ENCODE results near the gene RAB4A.

The RAB4A gene

GRCh38 chr1:229275005-229275404 is 4.1 kb downstream of the RAB4A start:
- Histone ChIP-seq H3K9me3 (ENCODE audit: insufficient read depth, low read length) (no peaks in the 10 kb centered on the region), H3K27me3 (ENCODE audit: low read depth, low read length) (no peaks in the 10 kb centered on the region), H3K27ac (ENCODE audit: low read length) (no peak overlapping the region), H3K79me2 (ENCODE audit: low read length) (peaks cover 83% of the 10 kb centered on the region), H3K4me1 (ENCODE audit: low read length) (peaks cover 26% of the 10 kb centered on the region), H4K20me1 (ENCODE audit: insufficient read depth, low read length) (peaks cover 69% of the 10 kb centered on the region), H3K4me3 (ENCODE audit: low read length) (no peak overlapping the region), H2AFZ (ENCODE audit: low read depth, low read length) (no peak overlapping the region), H3K9ac (ENCODE audit: low read length) (no peak overlapping the region), H3K4me2 (ENCODE audit: low read length) (no peak overlapping the region), H3K36me3 (replicated peaks; ENCODE audit: low read depth, low read length) (peaks cover 3% of the 10 kb centered on the region)
- no peak for TF ChIP-seq EZH2phosphoT487 (IDR thresholded peaks at IDR 0.05; ENCODE audit: low read depth)
- no peak for TF ChIP-seq CTCF (IDR thresholded peaks at IDR 0.05; ENCODE audit: low read depth, low read length)

GRCh38 chr1:229278120-229278741 is 7.3 kb downstream of the RAB4A start:
- H3K79me2 ChIP-seq (ENCODE audit: low read length), result peaks cover 96% of the 10 kb centered on the region
- peaks cover 84% of the 10 kb centered on the region for H4K20me1 ChIP-seq (ENCODE audit: insufficient read depth, low read length)
- H3K4me2 ChIP-seq (ENCODE audit: low read length), result no peak overlapping the region

GRCh38 chr1:229279242-229279641 is 8.3 kb downstream of the RAB4A start:
- no peak for TF ChIP-seq CTCF (IDR thresholded peaks at IDR 0.05; ENCODE audit: low read depth, low read length)
- TF ChIP-seq EZH2phosphoT487 (IDR thresholded peaks at IDR 0.05; ENCODE audit: low read depth), result no peak
- Histone ChIP-seq H3K4me3 (ENCODE audit: low read length) (no peak overlapping the region), H4K20me1 (ENCODE audit: insufficient read depth, low read length) (peaks cover 84% of the 10 kb centered on the region), H3K36me3 (replicated peaks; ENCODE audit: low read depth, low read length) (peaks cover 3% of the 10 kb centered on the region), H3K79me2 (ENCODE audit: low read length) (peaks cover 92% of the 10 kb centered on the region), H3K9me3 (ENCODE audit: insufficient read depth, low read length) (no peaks in the 10 kb centered on the region), H3K27ac (ENCODE audit: low read length) (no peak overlapping the region), H3K4me1 (ENCODE audit: low read length) (peaks cover 17% of the 10 kb centered on the region), H3K9ac (ENCODE audit: low read length) (no peak overlapping the region), H2AFZ (ENCODE audit: low read depth, low read length) (no peak overlapping the region), H3K4me2 (ENCODE audit: low read length) (no peak overlapping the region), H3K27me3 (ENCODE audit: low read depth, low read length) (no peaks in the 10 kb centered on the region)

More at GRCh38 chr1:229278120-229278741, 7.3 kb downstream of the RAB4A start:
- Histone ChIP-seq H3K4me1 (ENCODE audit: low read length) (peaks cover 17% of the 10 kb centered on the region), H3K27me3 (ENCODE audit: low read depth, low read length) (no peaks in the 10 kb centered on the region), H3K36me3 (replicated peaks; ENCODE audit: low read depth, low read length) (peaks cover 3% of the 10 kb centered on the region), H3K4me3 (ENCODE audit: low read length) (no peak overlapping the region), H2AFZ (ENCODE audit: low read depth, low read length) (no peak overlapping the region), H3K9ac (ENCODE audit: low read length) (no peak overlapping the region), H3K27ac (ENCODE audit: low read length) (no peak overlapping the region), H3K9me3 (ENCODE audit: insufficient read depth, low read length) (no peaks in the 10 kb centered on the region)
- TF ChIP-seq CTCF (IDR thresholded peaks at IDR 0.05; ENCODE audit: low read depth, low read length) (no peak), EZH2phosphoT487 (IDR thresholded peaks at IDR 0.05; ENCODE audit: low read depth) (no peak)

GRCh38 chr1:229280037-229280828 is 9.3 kb downstream of the RAB4A start:
- peaks cover 92% of the 10 kb centered on the region for H3K79me2 ChIP-seq (ENCODE audit: low read length)
- H2AFZ ChIP-seq (ENCODE audit: low read depth, low read length), result no peak overlapping the region
- H3K4me1 ChIP-seq (ENCODE audit: low read length), result peaks cover 19% of the 10 kb centered on the region
- no peaks in the 10 kb centered on the region for H3K27me3 ChIP-seq (ENCODE audit: low read depth, low read length)
- TF ChIP-seq EZH2phosphoT487 (IDR thresholded peaks at IDR 0.05; ENCODE audit: low read depth), result no peak
- TF ChIP-seq CTCF (IDR thresholded peaks at IDR 0.05; ENCODE audit: low read depth, low read length), result no peak
- no peak overlapping the region for H3K4me3 ChIP-seq (ENCODE audit: low read length)
- no peak overlapping the region for H3K9ac ChIP-seq (ENCODE audit: low read length)
- H3K36me3 ChIP-seq (replicated peaks; ENCODE audit: low read depth, low read length), result peaks cover 3% of the 10 kb centered on the region
- no peak overlapping the region for H3K4me2 ChIP-seq (ENCODE audit: low read length)
- H3K27ac ChIP-seq (ENCODE audit: low read length), result no peak overlapping the region
- H4K20me1 ChIP-seq (ENCODE audit: insufficient read depth, low read length), result peaks cover 84% of the 10 kb centered on the region
- H3K9me3 ChIP-seq (ENCODE audit: insufficient read depth, low read length), result no peaks in the 10 kb centered on the region
